Measurements from ENCODE around the gene ZDHHC14.
"Not testable (repeated sequence)": the region's sequence is repeated elsewhere in the genome, so short reads cannot be mapped to it uniquely, and the experiment has no call there.

ZDHHC14 gene

DNA sequence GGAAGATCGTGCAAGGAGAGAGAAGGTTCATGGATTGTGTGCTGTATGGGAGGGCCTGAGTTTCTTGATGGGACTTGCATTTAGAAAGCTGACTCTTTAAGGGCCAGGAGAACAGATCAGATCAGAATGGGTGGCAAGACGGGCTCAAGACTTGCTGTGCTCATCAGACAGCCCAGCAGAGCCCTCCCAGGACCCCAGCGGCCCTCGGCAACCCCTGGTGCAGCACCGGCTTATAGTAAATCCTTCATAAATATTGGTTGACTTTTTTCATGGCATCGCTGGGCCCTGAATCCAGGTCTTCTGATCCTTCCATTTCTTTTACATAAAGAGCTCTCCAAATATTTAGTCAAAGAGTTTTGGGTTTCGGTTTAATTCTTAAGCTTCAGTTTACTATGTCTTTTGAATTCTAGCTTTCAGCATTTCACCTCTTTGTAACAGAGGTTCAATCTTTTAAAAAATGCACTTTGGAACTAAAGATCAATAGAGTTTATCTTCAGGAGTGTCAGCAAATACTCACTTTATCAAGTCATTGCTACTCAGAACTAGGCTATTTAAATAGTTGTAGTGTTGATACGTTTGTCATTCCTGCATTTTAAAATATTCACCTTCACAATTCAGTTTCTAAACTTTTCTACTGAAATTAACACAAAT, 205.6 kb downstream of the ZDHHC14 start:
- H3K9me3 ChIP-seq = peaks cover 44% of the 10 kb centered on the region
- TF ChIP-seq Cebpa-rat (IDR thresholded peaks at IDR 0.05) = no peak
- no peaks in the 10 kb centered on the region for H3K27me3 ChIP-seq
- peaks cover 6% of the 10 kb centered on the region; the same call in 1 of the 2 replicates for H3K36me3 ChIP-seq
- H3K4me3 ChIP-seq = no peak overlapping the region
- no peaks in the 10 kb centered on the region; the same call in 1 of the 2 replicates for H3K4me1 ChIP-seq
- no peak overlapping the region for H3K27ac ChIP-seq
- H3K9ac ChIP-seq = no peak overlapping the region
- no peaks in the 10 kb centered on the region for H4K20me1 ChIP-seq
- no peak overlapping the region for H3K4me2 ChIP-seq

DNA sequence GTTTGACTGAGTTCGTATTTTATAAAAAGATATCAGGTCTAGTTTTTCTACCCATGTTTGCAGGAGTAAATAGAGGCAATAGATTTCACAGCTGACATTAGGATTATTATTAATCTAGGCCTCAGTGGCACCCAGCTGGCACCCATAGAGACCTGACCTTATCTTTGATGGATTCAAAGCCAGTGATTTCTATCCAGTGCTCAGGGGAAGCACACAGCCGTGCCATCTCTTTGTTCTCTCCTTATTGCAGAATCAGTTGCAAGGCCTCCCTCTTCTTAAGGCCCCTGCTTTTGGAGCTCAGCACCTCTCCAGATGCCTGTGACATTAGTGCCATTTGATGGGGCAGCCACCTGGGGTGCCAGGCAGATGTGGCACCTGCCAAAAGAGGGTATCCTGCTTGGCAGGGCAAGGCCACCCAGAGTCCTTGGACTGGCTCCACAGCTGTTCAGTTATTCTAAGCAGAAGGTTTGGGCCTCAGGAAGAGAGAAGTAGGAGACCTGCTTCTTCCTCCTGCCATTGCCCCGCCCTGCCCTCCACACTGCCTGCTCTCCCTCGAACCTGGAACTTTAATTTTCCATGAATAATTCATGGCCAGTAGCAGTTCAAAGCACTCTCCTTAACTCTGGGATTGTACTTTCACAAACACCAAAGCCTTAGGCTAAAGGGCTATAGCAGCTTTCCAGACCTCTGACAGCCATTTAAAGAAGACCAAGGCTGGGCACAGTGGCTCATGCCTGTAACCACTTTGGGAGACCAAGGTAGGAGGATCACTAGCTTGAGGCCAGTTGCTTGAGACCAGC, 206.3 kb downstream of the ZDHHC14 start:
- no peak for TF ChIP-seq Cebpa-rat (IDR thresholded peaks at IDR 0.05)
- H3K4me1 ChIP-seq = no peaks in the 10 kb centered on the region; the same call in 1 of the 2 replicates
- H3K4me2 ChIP-seq = no peak overlapping the region

DNA sequence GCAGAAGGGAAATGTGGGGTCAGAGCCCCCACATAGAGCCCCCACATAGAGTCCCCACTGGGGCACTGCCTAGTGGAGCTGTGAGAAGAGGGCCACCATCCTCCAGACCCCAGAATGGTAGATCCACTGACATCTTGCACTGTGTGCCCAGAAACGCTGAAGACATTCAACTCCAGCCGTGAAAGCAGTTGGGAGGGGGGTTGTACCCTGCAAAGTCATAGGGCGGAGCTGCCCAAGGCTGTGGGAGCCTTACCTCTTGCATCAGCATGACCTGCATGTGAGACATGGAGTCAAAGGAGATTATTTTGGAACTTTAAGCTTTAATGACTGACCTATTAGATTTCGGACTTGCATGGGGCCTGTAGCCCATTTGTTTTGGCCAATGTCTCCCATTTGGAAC, 209.7 kb downstream of the ZDHHC14 start:
- not testable (repeated sequence) for H4K20me1 ChIP-seq, H3K27me3 ChIP-seq, H3K4me1 ChIP-seq, H3K27ac ChIP-seq, H3K4me2 ChIP-seq, H3K4me3 ChIP-seq, H3K9ac ChIP-seq
- Histone ChIP-seq H3K36me3 (peaks cover 12% of the 10 kb centered on the region; the same call in 1 of the 2 replicates), H3K9me3 (peaks cover 37% of the 10 kb centered on the region)

More for the DNA sequence above, 206.3 kb downstream of the ZDHHC14 start:
- Histone ChIP-seq H3K9me3 (peaks cover 38% of the 10 kb centered on the region), H3K27ac (no peak overlapping the region), H3K4me3 (no peak overlapping the region), H3K36me3 (peaks cover 6% of the 10 kb centered on the region; the same call in 1 of the 2 replicates), H3K9ac (no peak overlapping the region), H4K20me1 (no peaks in the 10 kb centered on the region), H3K27me3 (no peaks in the 10 kb centered on the region)

DNA sequence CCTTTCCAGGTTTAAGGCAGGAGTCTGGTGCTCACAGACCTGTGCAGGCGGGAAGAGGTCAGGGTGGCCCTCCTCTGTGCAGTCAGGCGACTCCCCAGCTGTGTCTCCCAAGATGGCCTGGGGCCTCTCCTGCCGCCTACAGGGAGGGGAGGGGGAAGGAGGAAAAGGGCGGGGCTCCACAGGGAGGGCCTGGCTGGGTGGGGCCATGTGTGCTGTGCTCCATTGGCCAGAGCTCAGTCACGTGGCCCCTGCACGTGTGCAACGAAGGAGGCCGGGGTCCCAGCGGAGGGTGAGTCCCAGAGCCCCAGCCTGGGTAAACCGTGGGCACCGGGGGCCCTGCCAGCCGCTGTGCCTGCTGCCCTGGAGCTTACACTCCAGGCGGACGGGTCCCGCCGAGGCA, 211.6 kb downstream of the ZDHHC14 start:
- TF ChIP-seq Cebpa-rat (IDR thresholded peaks at IDR 0.05) = no peak
- no peak overlapping the region for H3K4me2 ChIP-seq
- H3K4me3 ChIP-seq = no peak overlapping the region
- no peaks in the 10 kb centered on the region for H4K20me1 ChIP-seq
- H3K9ac ChIP-seq = no peak overlapping the region
- H3K27ac ChIP-seq = no peak overlapping the region
- no peaks in the 10 kb centered on the region for H3K27me3 ChIP-seq
- H3K36me3 ChIP-seq = peaks cover 12% of the 10 kb centered on the region; the same call in 1 of the 2 replicates
- peaks cover 37% of the 10 kb centered on the region for H3K9me3 ChIP-seq
- H3K4me1 ChIP-seq = 0 out of 2 replicates have a peak, but pooled peaks cover 3% of the 10 kb centered on the region

DNA sequence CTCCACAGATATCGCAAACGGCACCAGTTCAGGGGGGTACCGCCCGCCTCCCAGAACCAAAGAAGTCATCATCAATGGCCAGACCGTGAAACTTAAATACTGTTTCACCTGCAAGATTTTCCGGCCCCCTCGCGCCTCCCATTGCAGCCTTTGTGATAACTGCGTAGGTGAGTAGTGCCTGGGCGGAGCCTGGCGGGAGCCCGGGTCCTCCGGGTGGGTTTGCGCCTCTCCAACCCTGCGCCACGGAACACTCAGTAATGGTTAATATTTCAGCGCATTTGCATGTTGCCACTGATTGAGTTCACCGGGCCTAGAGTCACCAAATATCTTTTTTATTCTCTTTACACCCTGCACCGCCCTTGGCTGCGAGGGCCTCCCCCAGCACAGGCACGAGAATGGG, 212.0 kb downstream of the ZDHHC14 start:
- Histone ChIP-seq H3K4me2 (no peak overlapping the region), H3K27me3 (no peaks in the 10 kb centered on the region), H3K4me3 (no peak overlapping the region), H4K20me1 (no peaks in the 10 kb centered on the region), H3K36me3 (peaks cover 12% of the 10 kb centered on the region; the same call in 1 of the 2 replicates), H3K4me1 (0 out of 2 replicates have a peak, but pooled peaks cover 7% of the 10 kb centered on the region), H3K27ac (no peak overlapping the region), H3K9me3 (peaks cover 37% of the 10 kb centered on the region), H3K9ac (no peak overlapping the region)
- TF ChIP-seq Cebpa-rat (IDR thresholded peaks at IDR 0.05) = no peak

DNA sequence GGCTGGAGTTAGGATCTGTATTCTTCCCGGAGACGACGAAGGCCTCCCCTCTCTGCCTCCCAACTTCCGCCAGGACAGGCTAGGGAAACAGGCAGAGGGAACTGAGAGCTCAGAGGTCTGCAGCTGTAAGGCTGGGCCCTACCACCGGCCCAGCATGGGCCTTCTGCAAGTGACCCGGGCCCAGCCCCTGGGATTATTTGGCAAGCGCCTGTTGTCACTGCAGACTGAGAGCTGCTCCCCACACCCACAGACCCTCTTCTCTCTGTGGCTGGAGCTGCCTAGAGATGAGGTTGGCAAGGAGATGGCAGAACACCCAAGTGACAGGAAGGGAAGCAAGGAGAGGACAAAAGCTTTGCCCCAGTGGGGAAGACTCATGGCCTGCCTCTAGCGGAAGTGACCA, 212.6 kb downstream of the ZDHHC14 start:
- Histone ChIP-seq H3K4me3 (no peak overlapping the region), H3K27me3 (no peaks in the 10 kb centered on the region), H3K27ac (no peak overlapping the region), H4K20me1 (no peaks in the 10 kb centered on the region), H3K36me3 (peaks cover 12% of the 10 kb centered on the region; the same call in 1 of the 2 replicates), H3K4me1 (0 out of 2 replicates have a peak, but pooled peaks cover 7% of the 10 kb centered on the region), H3K9ac (no peak overlapping the region), H3K9me3 (peaks cover 34% of the 10 kb centered on the region), H3K4me2 (no peak overlapping the region)
- TF ChIP-seq Cebpa-rat (IDR thresholded peaks at IDR 0.05) = no peak

DNA sequence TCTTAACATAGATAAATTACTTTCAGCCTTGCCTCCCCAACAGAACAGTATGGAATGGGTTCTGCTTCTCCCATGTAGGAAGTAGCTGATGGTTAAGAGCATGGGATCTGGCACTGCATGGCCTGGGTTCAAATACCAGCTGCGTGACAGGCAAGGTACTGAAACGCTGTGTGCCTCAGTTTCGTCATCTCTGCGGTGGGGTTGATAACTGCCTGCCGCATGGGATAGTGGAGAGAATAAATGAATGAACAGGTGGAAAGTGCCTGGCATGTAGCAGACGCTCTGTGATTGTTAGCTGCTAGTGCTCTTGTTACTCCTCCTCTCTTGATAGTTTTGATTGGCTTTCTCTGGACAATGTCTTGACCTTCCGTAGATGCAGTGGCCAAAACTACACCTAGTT, 213.3 kb downstream of the ZDHHC14 start:
- Histone ChIP-seq H3K27ac (no peak overlapping the region), H3K4me2 (no peak overlapping the region), H3K36me3 (peaks cover 12% of the 10 kb centered on the region; the same call in 1 of the 2 replicates), H3K9ac (no peak overlapping the region), H3K4me3 (no peak overlapping the region), H4K20me1 (no peaks in the 10 kb centered on the region), H3K27me3 (no peaks in the 10 kb centered on the region), H3K9me3 (peaks cover 27% of the 10 kb centered on the region), H3K4me1 (0 out of 2 replicates have a peak, but pooled peaks cover 7% of the 10 kb centered on the region)
- no peak for TF ChIP-seq Cebpa-rat (IDR thresholded peaks at IDR 0.05)

DNA sequence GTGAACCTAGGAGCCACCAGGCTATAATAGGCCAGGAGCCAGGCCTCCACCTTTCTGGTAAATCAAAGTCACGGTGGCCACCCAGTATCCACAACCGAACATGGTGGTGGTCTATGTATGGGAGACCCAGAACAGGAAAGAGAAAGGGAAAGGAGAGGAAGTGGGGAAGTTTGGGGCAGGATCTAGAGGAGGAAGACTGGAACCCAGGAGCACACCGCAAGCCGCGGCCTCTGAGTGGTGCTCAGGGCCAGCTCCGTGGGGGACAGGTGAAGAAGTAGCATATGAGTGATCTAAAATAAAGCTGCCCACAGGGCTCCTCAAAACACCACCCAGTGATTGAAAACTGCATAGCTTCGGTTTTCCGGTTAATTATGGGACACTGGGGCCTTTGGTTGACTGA, 214.8 kb downstream of the ZDHHC14 start:
- no peak for TF ChIP-seq Cebpa-rat (IDR thresholded peaks at IDR 0.05)
- H3K36me3 ChIP-seq = 0 out of 2 replicates have a peak, but pooled peaks cover 6% of the 10 kb centered on the region
- H3K4me3 ChIP-seq = no peak overlapping the region
- H3K9me3 ChIP-seq = peaks cover 12% of the 10 kb centered on the region
- H3K9ac ChIP-seq = no peak overlapping the region
- 0 out of 2 replicates have a peak, but pooled peaks cover 7% of the 10 kb centered on the region for H3K4me1 ChIP-seq
- H3K4me2 ChIP-seq = no peak overlapping the region
- H3K27me3 ChIP-seq = no peaks in the 10 kb centered on the region
- no peaks in the 10 kb centered on the region for H4K20me1 ChIP-seq
- H3K27ac ChIP-seq = no peak overlapping the region

DNA sequence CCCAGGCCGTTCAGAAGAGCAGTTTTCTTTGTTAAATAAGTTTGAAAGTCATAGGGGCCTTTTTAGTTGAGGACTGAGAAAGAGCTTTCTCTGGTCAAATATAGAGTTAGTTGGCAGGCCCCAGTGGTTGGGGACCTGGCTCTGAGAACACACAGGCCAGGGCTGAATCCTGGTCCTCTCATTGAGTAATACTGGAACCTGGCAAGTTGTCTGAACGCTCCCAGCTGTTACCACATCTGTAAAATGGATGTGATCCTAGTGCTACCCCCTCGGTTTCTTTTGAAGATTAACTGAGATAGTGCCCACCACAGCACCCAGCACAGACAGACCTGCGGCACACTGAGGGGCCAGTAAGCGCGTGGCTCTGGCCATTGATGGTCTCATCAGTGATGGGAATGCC, 215.5 kb downstream of the ZDHHC14 start:
- Histone ChIP-seq H3K9ac (no peak overlapping the region), H3K4me2 (no peak overlapping the region), H4K20me1 (no peaks in the 10 kb centered on the region), H3K4me1 (0 out of 2 replicates have a peak, but pooled peaks cover 7% of the 10 kb centered on the region), H3K27me3 (no peaks in the 10 kb centered on the region), H3K9me3 (peaks cover 5% of the 10 kb centered on the region; the same call in 1 of the 2 replicates), H3K27ac (no peak overlapping the region), H3K4me3 (no peak overlapping the region), H3K36me3 (0 out of 2 replicates have a peak, but pooled peaks cover 6% of the 10 kb centered on the region)
- no peak for TF ChIP-seq Cebpa-rat (IDR thresholded peaks at IDR 0.05)

DNA sequence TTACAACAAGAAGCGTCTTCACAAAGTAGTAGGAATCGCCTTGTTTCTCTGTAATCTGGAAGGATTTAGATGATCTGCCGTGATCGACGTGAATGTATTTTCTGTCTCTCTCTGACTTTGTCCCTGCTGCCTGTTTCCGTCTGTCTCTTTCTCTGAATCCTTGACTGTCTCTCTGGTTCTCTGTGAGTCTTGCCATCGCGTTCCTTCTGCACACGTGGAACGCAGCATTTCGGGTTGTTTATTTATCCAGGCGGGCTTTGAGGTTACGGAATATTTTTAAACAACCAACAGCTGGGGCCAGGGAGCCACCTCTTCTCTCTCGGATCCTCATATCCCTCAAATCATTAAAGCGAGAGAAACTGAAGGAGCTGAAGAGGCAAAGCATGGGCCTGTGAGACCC, 215.9 kb downstream of the ZDHHC14 start:
- Histone ChIP-seq H3K27me3 (no peaks in the 10 kb centered on the region), H3K36me3 (0 out of 2 replicates have a peak, but pooled peaks cover 6% of the 10 kb centered on the region), H3K9ac (no peak overlapping the region), H3K4me3 (no peak overlapping the region), H3K4me1 (0 out of 2 replicates have a peak, but pooled peaks cover 7% of the 10 kb centered on the region), H4K20me1 (no peaks in the 10 kb centered on the region), H3K4me2 (no peak overlapping the region), H3K27ac (no peak overlapping the region), H3K9me3 (peaks cover 4% of the 10 kb centered on the region; the same call in 1 of the 2 replicates)
- TF ChIP-seq Cebpa-rat (IDR thresholded peaks at IDR 0.05) = no peak
